GM18519 (cell line): Measurements from ENCODE around the gene HERC2.
A peak's percentile ranks its signal among the peaks of the same experiment; 100 is the strongest.
"Not testable (repeated sequence)": the region's sequence is repeated elsewhere in the genome, so short reads cannot be mapped to it uniquely, and the experiment has no call there.

Experiments
- ATAC-seq: cut with Tn5 transposase; IDR thresholded peaks from one replicate; pipeline ENCODE4 v1.9.1; 2021; ENCODE audit warnings: mild to moderate bottlenecking, moderate library complexity; ENCODE audit not compliant: unreplicated experiment, low FRiP score

The HERC2 gene, protein sequence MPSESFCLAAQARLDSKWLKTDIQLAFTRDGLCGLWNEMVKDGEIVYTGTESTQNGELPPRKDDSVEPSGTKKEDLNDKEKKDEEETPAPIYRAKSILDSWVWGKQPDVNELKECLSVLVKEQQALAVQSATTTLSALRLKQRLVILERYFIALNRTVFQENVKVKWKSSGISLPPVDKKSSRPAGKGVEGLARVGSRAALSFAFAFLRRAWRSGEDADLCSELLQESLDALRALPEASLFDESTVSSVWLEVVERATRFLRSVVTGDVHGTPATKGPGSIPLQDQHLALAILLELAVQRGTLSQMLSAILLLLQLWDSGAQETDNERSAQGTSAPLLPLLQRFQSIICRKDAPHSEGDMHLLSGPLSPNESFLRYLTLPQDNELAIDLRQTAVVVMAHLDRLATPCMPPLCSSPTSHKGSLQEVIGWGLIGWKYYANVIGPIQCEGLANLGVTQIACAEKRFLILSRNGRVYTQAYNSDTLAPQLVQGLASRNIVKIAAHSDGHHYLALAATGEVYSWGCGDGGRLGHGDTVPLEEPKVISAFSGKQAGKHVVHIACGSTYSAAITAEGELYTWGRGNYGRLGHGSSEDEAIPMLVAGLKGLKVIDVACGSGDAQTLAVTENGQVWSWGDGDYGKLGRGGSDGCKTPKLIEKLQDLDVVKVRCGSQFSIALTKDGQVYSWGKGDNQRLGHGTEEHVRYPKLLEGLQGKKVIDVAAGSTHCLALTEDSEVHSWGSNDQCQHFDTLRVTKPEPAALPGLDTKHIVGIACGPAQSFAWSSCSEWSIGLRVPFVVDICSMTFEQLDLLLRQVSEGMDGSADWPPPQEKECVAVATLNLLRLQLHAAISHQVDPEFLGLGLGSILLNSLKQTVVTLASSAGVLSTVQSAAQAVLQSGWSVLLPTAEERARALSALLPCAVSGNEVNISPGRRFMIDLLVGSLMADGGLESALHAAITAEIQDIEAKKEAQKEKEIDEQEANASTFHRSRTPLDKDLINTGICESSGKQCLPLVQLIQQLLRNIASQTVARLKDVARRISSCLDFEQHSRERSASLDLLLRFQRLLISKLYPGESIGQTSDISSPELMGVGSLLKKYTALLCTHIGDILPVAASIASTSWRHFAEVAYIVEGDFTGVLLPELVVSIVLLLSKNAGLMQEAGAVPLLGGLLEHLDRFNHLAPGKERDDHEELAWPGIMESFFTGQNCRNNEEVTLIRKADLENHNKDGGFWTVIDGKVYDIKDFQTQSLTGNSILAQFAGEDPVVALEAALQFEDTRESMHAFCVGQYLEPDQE (N-terminal part only)

DNA sequence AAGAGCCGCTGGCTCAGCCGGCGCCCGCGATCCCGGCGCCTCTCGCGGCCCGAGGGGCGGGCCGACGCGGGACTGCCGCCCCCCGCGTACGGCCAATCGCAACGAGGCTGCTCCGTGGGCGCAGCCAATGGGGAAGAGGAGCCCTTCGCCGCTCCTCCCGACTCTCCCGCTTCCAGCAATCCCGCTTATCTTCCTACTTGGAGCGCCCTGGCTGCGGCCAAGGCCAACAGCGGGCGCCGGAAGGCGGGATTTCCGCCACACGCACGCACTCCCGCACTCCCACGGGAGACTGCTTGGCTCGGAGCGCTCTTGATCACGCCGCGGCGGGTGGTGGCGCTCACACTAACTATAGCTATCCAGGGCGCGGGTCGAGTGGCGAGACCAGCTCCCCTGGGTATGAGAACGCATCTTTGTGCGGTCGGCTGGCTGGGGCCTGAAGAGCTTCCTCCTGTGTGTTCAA is at the start of gene HERC2:
Gene HERC2, minus strand, starts transcription at position 51 of the 460 bp plus-strand sequence. CDS start 746 bp downstream, outside the sequence.
- ATAC-seq, result not testable (repeated sequence)

- ATAC-seq, result not testable (repeated sequence)
Observed at GRCh38 chr15:28365502-28365901, 43.5 kb upstream of the HERC2 start.

DNA sequence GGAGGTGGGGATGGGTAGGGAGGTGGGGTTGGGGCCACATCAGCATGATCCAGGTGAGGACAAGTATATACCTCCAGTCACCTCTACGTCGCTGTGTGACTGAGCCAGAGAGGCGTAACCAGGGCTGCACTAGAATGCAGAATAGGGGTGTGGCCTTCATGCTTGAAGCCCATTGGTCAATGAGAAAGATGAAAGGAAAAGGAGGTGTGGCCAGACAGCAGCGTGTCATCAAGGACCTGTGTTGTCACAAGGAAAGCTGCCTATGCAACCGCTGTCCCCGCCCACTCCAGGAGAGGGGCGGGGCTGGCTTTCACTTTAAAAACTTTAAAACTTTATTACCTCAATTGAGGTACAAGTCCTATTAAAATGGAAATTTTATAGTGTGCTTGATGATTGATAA is 36.0 kb upstream of the HERC2 start, which contains the start of gene GOLGA6L24:
Gene GOLGA6L24, minus strand, starts transcription at position 101 of the 400 bp plus-strand sequence. Its CDS starts 61 bp downstream, at position 40.
- ATAC-seq, result not testable (repeated sequence)

GRCh38 chr15:28321358-28322078 is 461 bp downstream of the HERC2 start:
- not testable (repeated sequence) for ATAC-seq

- ATAC-seq, result not testable (repeated sequence)
Observed at GRCh38 chr15:28319725-28320124, 2.3 kb downstream of the HERC2 start.

GRCh38 chr15:28318828-28319227 is 3.2 kb downstream of the HERC2 start:
- not testable (repeated sequence) for ATAC-seq

DNA sequence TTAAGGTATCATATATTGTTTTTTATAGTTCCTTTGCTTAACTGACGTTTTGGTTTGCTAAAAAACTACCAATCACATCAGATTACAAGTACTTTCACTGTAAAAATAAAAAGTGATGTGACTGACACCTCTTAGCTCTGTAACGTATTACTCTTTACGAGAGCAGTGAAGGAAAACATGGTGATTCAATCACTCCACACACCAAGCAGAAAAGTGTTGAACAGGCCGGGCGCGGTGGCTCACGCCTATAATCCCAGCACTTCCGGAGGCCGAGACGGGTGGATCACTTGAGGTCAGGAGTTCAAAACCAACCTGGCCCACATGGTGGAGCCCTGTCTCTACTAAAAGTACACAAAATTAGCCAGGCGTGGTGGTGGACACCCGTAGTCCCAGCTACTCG is 3.9 kb downstream of the HERC2 start:
- not testable (repeated sequence) for ATAC-seq

GRCh38 chr15:28316958-28317357 is 5.0 kb downstream of the HERC2 start:
- not testable (repeated sequence) for ATAC-seq

GRCh38 chr15:28310454-28310853 is 11.5 kb downstream of the HERC2 start:
- ATAC-seq, result not testable (repeated sequence)

GRCh38 chr15:28308718-28309117 is 13.3 kb downstream of the HERC2 start:
- ATAC-seq, result not testable (repeated sequence)

- not testable (repeated sequence) for ATAC-seq
Observed at GRCh38 chr15:28305700-28306099, 16.3 kb downstream of the HERC2 start.

DNA sequence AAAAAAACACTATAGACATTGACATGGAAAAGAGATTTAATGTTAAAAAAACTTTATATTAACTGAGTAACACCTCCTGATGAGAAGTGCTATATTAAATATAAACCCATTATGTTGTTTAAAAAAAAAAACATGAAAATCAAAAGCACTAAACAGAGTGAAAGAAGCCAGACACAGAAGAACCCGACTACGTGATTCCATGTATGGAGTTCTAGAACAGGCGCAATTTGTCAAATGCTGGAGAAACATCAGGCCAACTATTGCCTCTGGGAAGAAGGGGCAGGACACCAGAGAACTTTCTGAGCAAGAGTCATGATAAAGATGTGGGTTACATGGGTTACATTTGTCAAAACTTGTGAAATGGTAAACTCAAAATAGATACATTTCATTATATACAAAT is 24.5 kb downstream of the HERC2 start:
- not testable (repeated sequence) for ATAC-seq

DNA sequence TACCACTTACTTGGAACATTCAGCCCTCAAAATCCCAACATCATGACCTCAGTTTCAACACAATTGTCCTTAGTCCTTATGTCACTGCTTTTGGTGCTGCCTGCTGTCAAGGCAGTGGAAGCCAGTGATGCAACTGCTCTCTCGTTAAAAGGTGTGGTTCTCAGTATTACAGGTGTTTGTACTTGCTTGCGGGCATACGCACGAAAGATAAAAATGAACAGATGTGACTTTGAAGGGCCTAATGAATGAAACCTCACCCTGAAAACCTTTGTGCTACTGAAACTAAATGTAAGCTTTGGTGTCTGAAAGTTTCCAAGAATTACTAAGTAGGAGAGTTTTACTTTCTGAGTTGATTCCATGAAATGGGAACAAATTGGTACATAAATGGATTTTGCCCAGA is 25.2 kb downstream of the HERC2 start:
- ATAC-seq, result not testable (repeated sequence)

DNA sequence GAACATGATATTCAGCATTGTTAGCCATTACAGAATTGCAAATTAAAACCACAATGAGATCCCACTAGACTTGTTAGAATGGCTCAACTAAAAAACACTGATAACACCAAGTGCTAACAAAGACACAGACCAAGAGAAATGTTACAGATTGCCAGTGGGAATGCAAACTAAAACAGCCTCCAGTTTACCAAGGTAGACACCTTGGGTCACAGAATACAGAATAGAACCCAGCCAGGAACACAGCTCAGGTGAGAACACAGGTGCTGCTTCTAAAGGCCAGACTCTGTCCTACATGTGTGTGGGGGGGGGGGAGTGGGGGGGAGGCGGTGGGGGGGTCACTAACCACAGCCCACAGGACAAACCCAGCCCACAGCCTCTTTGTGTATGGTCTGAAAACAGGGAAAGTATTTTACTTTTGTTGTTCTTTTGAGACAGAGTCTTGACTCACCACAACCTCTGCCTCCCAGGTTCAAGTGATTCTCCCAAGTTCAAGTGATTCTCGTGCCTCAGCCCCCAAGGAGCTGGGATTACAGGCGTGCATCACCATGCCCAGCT is 26.9 kb downstream of the HERC2 start:
- ATAC-seq, result not testable (repeated sequence)

DNA sequence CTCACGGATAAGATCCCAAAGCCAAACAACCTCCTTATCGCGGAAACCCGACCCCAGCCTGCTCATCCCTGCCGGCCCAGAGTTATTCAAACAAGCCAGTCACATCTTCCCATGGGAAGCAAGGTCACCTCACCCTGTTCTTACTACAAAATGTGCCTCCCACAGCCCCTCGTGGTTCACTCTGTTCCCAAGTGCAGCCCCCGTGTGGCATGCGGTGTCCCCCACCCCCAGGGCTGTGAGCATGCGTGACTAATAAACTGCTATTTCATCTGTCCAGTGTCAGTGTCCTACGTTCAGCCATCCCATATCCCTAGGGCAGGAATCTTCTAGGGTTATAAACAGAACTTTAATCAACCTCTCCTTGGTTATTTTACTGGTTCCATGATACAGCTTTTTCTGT is 27.4 kb downstream of the HERC2 start:
- ATAC-seq, result not testable (repeated sequence)

GRCh38 chr15:28289694-28290463 is 32.1 kb downstream of the HERC2 start:
- ATAC-seq, result peak; percentile 9

- peak; percentile 84 for ATAC-seq
Observed at GRCh38 chr15:28288830-28289693, 32.9 kb downstream of the HERC2 start.
